Measurements from ENCODE around the gene NDUFA8.

- TF ChIP-seq CTCF (conservative IDR thresholded peaks at IDR 0.05) (no peak), ZFX (IDR thresholded peaks at IDR 0.05) (no peak)
Observed at GRCh38 chr9:122133984-122134535, 25.5 kb downstream of the NDUFA8 start.

All from C4-2B (cell line).